Pancreas (tissue), 10 donors: ENCODE results near the gene PYGO2. TPM values are rescaled to one million over a fixed set of nuclear protein-coding genes. Genes with fewer than 3 reads are reported as not detected.
A peak's percentile ranks its signal among the peaks of the same experiment; 100 is the strongest.
"Not testable (repeated sequence)": the region's sequence is repeated elsewhere in the genome, so short reads cannot be mapped to it uniquely, and the experiment has no call there.

Source experiments
- ATAC-seq, 4 donors: fragments of 200-7000 bp; cut with Tn5 transposase; one replicate each; pipeline versions ENCODE4 v1.8.0 to v1.9.1; 2020; ENCODE audit warnings: mild to moderate bottlenecking in 4 of 4, moderate library complexity in 4 of 4
- DNase-seq, 6 donors: peaks; one replicate each; pipeline ENCODE4 v3.0.0-alpha.2; 2020
- FAIRE-seq: peaks from 2 replicates; lab custom pipeline; 2012; peaks lifted over from hg19 to GRCh38; lab: Jason Lieb, UNC
- H3K27ac ChIP-seq, 4 donors: fragments of 200-600 bp; sonication (generic); 1 replicate in 3 of 4; 2 replicates in 1 of 4; pipeline versions ENCODE4 v1.5.0 to v1.8.0; 2020
- H3K27me3 ChIP-seq, 4 donors: fragments of 200-600 bp; one replicate each; pipeline ENCODE4 v1.8.0; 2021
- H3K36me3 ChIP-seq, 3 donors: fragments of 200-600 bp; sonication (generic) in 1 of 3; one replicate each; pipeline versions ENCODE4 v1.5.0 to v1.8.0; 2020 to 2021
- H3K4me1 ChIP-seq, 3 donors: fragments of 200-600 bp; one replicate each; pipeline ENCODE4 v1.8.0; 2021
- H3K4me3 ChIP-seq, 4 donors: fragments of 200-600 bp; sonication (generic) in 2 of 4; one replicate each; pipeline versions ENCODE4 v1.5.0 to v1.8.0; 2020 to 2021
- H3K9me3 ChIP-seq, 4 donors: fragments of 200-600 bp; one replicate each; pipeline ENCODE4 v1.8.0; 2021
- WGBS, 2 donors: extraction: QIAGEN DNeasy Blood & Tissue Kit; methylation state at CpG; one replicate each; pipeline ENCODE4 v1.1.7; 2013; 5-methylcytosine and 5-hydroxymethylcytosine counted together
- intact Hi-C, 3 donors: fragments of 100-400 bp; cut with DNase I; formaldehyde crosslinking; loops; one replicate each; pipeline versions ENCODE4 v1.11.1 to v1.14.2; 2022
- polyA plus RNA-seq, 2 donors: library from polyadenylated mRNA; stranded (reverse); fragments of 200-250 nt; gene quantifications; one replicate each; pipeline ENCODE4 v1.2.3, GENCODE V29; 2013
- total RNA-seq, 6 donors: library from RNA; stranded (reverse); fragmentation: NEBNext Ultra II Directional in 4 of 6; extraction: Animal tissue kit (Norgen Biotek cat#: 25700) in 4 of 6; gene quantifications; one replicate each; pipeline versions ENCODE4 v1.2.1 to v1.2.4, GENCODE V29; 2021 to 2023
- TF ChIP-seq, protein P1 (sequence below), 4 donors: fragments of 200-600 bp; sonication (generic) in 3 of 4; IDR thresholded peaks; one replicate each; pipeline versions ENCODE4 v1.5.0 to v1.8.0; 2021; ENCODE audit warnings: antibody characterized with exemption in 4 of 4
- donor health status: healthy with polysubstance abuse.
- donor health status: DM: no; HTN: no; CAD: no; lungs with moderate emphysema.
- donor health status: DM: no; HTN: no; CAD: no.
- donor health status: control.
- donor health status: control.
- donor health status: Bipolar disorder and iron deficiency.
- donor health status: DM: yes; HTN: yes; CAD: no.
- donor health status: DM: no; HTN: no; CAD: no.
- donor health status: DM: no; HTN: no; CAD: no.
- donor health status: DM: yes; HTN: yes; CAD: no.

Gene PYGO2
- total and polyA plus RNA-seq, 8 donors = 8.1 to 19.5 (median 12.1) TPM

DNA sequence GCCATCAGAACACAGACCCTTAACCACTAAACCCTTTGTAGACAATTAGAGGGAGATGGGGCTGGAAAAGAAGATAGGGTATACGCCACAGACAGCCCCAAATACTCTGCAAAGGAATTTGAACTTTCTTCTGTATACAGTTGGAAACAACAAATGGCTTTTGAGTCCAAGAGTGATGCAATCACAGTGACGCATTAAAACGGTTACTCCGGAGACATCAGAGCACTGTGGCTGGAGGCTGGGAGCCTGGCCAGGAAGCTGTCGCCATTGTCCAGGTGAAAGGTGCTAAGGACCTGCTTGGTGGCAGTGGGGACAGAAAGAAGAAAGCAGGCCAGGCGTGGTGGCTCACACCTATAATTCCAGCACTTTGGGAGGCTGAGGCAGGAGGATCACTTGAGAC lies 25.7 kb upstream of the PYGO2 start:
- 53% methylated on average over 6 of the region's 6 CpGs for WGBS, 2 donors

GRCh38 chr1:154986736-154987135 lies 25.2 kb upstream of the PYGO2 start:
- intact Hi-C loops, H3K27me3 ChIP-seq, FAIRE-seq, H3K9me3 ChIP-seq, H3K27ac ChIP-seq, H3K36me3 ChIP-seq, H3K4me3 ChIP-seq, DNase-seq, ATAC-seq: not testable (repeated sequence)
- H3K4me1 ChIP-seq = peaks cover 6 to 14% (median 7%) of the 10 kb centered on the region in 3 donors
- 79 to 82% methylated on average over 4 of the region's 4 CpGs for WGBS, 2 donors

More for the DNA sequence above, 25.7 kb upstream of the PYGO2 start:
- Histone ChIP-seq H3K27me3 (no peaks in the 10 kb centered on the region), H3K36me3 (no peaks in the 10 kb centered on the region), H3K27ac (no peak overlapping the region), H3K4me3 (no peak overlapping the region), H3K9me3 (no peaks in the 10 kb centered on the region), H3K4me1 (peaks cover 6 to 13% (median 7%) of the 10 kb centered on the region in 3 donors)
- peak in 1 of 6 donors; percentile 15 for DNase-seq
- ATAC-seq = no peak
- TF ChIP-seq, protein P1, sequence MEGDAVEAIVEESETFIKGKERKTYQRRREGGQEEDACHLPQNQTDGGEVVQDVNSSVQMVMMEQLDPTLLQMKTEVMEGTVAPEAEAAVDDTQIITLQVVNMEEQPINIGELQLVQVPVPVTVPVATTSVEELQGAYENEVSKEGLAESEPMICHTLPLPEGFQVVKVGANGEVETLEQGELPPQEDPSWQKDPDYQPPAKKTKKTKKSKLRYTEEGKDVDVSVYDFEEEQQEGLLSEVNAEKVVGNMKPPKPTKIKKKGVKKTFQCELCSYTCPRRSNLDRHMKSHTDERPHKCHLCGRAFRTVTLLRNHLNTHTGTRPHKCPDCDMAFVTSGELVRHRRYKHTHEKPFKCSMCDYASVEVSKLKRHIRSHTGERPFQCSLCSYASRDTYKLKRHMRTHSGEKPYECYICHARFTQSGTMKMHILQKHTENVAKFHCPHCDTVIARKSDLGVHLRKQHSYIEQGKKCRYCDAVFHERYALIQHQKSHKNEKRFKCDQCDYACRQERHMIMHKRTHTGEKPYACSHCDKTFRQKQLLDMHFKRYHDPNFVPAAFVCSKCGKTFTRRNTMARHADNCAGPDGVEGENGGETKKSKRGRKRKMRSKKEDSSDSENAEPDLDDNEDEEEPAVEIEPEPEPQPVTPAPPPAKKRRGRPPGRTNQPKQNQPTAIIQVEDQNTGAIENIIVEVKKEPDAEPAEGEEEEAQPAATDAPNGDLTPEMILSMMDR (IDR thresholded peaks at IDR 0.05) = no peak
- intact Hi-C loops = no loop called here
- FAIRE-seq = no peak

DNA sequence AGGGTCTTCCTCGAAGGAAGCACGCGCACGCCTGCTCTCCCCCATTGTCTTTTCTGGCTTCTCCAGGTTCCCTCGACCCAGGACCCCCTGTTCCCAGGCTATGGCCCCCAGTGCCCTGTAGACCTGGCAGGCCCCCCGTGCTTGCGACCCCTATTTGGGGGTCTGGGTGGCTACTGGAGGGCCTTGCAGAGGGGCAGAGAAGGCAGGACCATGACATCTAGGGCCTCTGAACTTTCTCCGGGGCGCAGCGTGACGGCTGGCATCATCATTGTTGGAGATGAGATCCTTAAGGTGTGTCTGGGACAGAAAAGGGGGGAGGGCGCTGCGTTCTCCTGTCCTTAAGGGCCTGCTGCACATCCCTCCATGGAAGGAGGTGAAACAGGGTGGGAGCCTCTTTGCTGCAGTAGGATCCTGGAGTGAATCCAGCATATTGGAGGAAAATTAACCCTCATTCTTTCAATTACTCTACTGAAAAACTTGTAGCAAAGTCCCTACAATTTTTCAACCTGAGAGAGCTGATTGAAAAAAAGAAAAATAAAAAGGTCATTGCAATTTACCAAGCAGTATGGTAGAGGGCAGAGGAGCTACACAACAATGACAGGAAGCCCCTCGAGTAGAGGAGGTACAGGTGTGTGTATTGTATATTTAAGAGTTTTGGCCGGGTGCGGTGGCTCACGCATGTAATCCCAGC lies 22.3 kb upstream of the PYGO2 start:
- 11 to 15% methylated on average over 17 of the region's 17 CpGs for WGBS, 2 donors
- Histone ChIP-seq H3K4me3 (peak overlapping the region; percentile 59 to 88 (median 72)), H3K27me3 (no peaks in the 10 kb centered on the region), H3K27ac (no peak overlapping the region), H3K4me1 (peaks cover 6 to 14% (median 7%) of the 10 kb centered on the region in 3 donors), H3K36me3 (no peaks in the 10 kb centered on the region), H3K9me3 (no peaks in the 10 kb centered on the region)
- no peak for FAIRE-seq
- ATAC-seq = no peak
- TF ChIP-seq, protein P1 (IDR thresholded peaks at IDR 0.05) = no peak
- peak in 1 of 6 donors; percentile 39 for DNase-seq
- intact Hi-C loops = no loop called here

DNA sequence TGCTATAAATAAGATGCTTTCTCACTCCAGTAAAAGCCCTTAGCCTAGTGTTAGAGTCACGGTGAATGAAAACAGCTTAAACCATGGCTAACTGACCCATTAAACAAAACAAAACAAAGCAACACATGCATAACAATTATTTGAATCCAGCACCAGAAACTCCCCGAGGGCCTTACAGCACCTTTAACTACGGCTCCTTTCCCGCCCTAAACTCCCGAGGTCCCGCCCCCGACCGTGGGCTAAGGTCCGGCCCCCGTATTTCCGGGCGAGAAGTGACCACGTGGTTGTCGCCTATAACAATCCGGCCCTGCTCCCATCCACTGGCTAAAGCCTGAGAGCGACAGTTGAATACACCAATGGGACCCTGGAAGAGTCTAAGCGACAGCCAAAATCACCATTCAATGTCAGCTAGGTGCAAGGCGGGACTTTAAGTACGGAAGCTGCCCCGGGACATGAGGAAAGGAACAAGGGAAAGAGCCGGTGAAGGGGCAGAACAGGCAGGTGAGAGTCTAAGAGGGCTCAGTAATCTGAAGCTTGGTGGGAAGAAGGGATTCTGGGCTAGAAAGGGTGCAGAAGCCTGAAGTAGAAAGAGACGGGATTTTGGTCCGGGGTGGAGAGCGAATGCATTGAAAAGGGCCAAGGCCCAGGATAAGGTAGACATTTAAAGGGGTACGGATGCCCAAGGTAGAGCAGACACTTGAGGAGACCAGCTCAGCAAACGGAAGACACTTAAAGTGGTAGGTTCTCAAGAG lies 21.5 kb upstream of the PYGO2 start, which contains the start of gene FLAD1:
Gene FLAD1 (plus strand): TSS at position 448 of the 752 bp plus-strand sequence. CDS start 351 bp downstream, outside the sequence.
- ATAC-seq (peak; percentile 99 to 100 (median 100)), FAIRE-seq (peak; percentile 96), DNase-seq (peak; percentile 91 to 99 (median 98))
- H3K4me1 ChIP-seq = peaks cover 6 to 14% (median 7%) of the 10 kb centered on the region in 3 donors
- H3K36me3 ChIP-seq = no peaks in the 10 kb centered on the region
- intact Hi-C loops = no loop called here
- TF ChIP-seq, protein P1 (IDR thresholded peaks at IDR 0.05) = no peak
- H3K4me3 ChIP-seq = peak within 1 kb of the TSS; percentile 59 to 88 (median 72)
- WGBS, 2 donors = 0 to 1% methylated on average over 26 of the region's 26 CpGs
- peak within 1 kb of the TSS in 2 of 4 donors; percentile 31 to 41 for H3K27ac ChIP-seq
- no peaks in the 10 kb centered on the region for H3K9me3 ChIP-seq
- H3K27me3 ChIP-seq = no peaks in the 10 kb centered on the region

DNA sequence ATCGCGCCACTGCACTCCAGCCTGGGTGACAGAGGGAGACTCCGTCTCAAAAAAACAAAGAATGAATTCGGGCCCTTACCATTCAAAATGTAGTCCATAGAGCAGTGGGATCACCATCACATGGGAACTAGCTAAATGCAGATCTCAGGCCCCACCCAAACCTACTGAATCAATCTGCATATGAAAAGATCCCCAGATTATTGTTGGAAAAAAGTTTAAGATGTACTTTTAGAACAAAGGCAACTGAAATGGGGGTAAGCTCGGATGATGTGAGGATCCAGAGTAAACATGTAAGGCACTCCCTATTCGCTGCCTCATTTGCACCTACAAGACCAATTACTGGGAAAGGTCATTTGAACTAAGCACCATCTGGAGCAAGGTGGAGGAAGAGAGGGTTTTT lies 20.8 kb upstream of the PYGO2 start:
- H3K27ac ChIP-seq = no peak overlapping the region
- DNase-seq (no peak), FAIRE-seq (no peak), ATAC-seq (no peak)
- no peaks in the 10 kb centered on the region for H3K36me3 ChIP-seq
- no peaks in the 10 kb centered on the region for H3K27me3 ChIP-seq
- TF ChIP-seq, protein P1 (IDR thresholded peaks at IDR 0.05) = no peak
- H3K4me3 ChIP-seq = peak overlapping the region in 2 of 4 donors; percentile 59 to 88
- intact Hi-C loops = no loop called here
- H3K4me1 ChIP-seq = peaks cover 6 to 14% (median 7%) of the 10 kb centered on the region in 3 donors
- H3K9me3 ChIP-seq = no peaks in the 10 kb centered on the region
- 53 to 54% methylated on average over 6 of the region's 6 CpGs for WGBS, 2 donors
